ENCODE measurements around the gene AOC2. TPM values are rescaled to one million over a fixed set of nuclear protein-coding genes. Genes with fewer than 3 reads are reported as not detected.

AOC2 gene
- total and polyA plus RNA-seq, 9 of the 15 experiments (the other 6 are each of a cell fraction or from before 2014, with no cell fraction given) = 0.08 to 0.91 (median 0.49) TPM

GRCh38 chr17:42853597-42853967 lies 9.2 kb downstream of the AOC2 start:
- ChIA-PET CTCF (ENCODE audit: low intra/inter-chr PET ratio) (no interaction called here), POLR2A (interaction anchor here (0.6 to 1.0 kb wide), 3 partner anchors 84 to 157 kb away, joined by 3 read pairs; no protein-coding TSS in a partner anchor)
- FAIRE-seq (no peak), DNase-seq (ENCODE audit: extremely low read depth in 1 of 4, low spot score in 3 of 4) (no peak), ATAC-seq (no peak)
- H3K4me2 ChIP-seq (ENCODE audit: insufficient read depth, low read length) = no peak overlapping the region
- no peak overlapping the region for H3K27ac ChIP-seq (ENCODE audit: extremely low read depth, low read depth, low read length)
- H3K4me3 ChIP-seq = no peak overlapping the region
- in situ Hi-C loops (cut with MboI) = no loop called here
- H3K9me3 ChIP-seq (replicated peaks; ENCODE audit: control insufficient read depth, insufficient read depth, low read depth, low read length) = no peaks in the 10 kb centered on the region
- no peak overlapping the region for H3K9ac ChIP-seq (ENCODE audit: insufficient read depth in 1 of 2, low read depth in 2 of 2, low read length in 2 of 2)
- no peak overlapping the region for H2AFZ ChIP-seq (ENCODE audit: low read depth, low read length)
- H3K9me1 ChIP-seq (ENCODE audit: control insufficient read depth, insufficient read depth, low read length) = no peaks in the 10 kb centered on the region
- H3K79me2 ChIP-seq (ENCODE audit: control insufficient read depth, insufficient read depth, low read length) = no peaks in the 10 kb centered on the region
- no peaks in the 10 kb centered on the region for H4K20me1 ChIP-seq (replicated peaks; ENCODE audit: control insufficient read depth, insufficient read depth, low read length)
- 36% methylated on average over 5 of the region's 5 CpGs for WGBS (ENCODE audit: insufficient coverage, low coverage, missing lambda C conversion rate)
- intact Hi-C loops (cut with micrococcal nuclease) = no loop called here
- no peaks in the 10 kb centered on the region for H3K36me3 ChIP-seq (ENCODE audit: control insufficient read depth, insufficient read depth, low read length)
- H3K4me1 ChIP-seq (replicated peaks in 1 of 2; ENCODE audit: control insufficient read depth in 2 of 2, insufficient read depth in 2 of 2, low read length in 2 of 2) = peaks cover 3 to 7% of the 10 kb centered on the region in 2 experiments; a peak in 2 of 5 replicates
- BruUV-seq (replicated peaks) = no TSS peak
- H3K27me3 ChIP-seq (ENCODE audit: control insufficient read depth in 2 of 2, insufficient read depth in 2 of 2, low read length in 2 of 2) = no peaks in the 10 kb centered on the region
- TF ChIP-seq SIRT6 (IDR thresholded peaks at IDR 0.05; ENCODE audit: low read depth, low read length) (no peak), SMARCA5 (IDR thresholded peaks at IDR 0.05) (no peak), ZNF197 (CRISPR knock-in tag; IDR thresholded peaks at IDR 0.05; ENCODE audit: low read depth) (no peak), MCM2 (IDR thresholded peaks at IDR 0.05; ENCODE audit: low read depth) (no peak), ZBTB17 (CRISPR knock-in tag; IDR thresholded peaks at IDR 0.05) (no peak), ATF3 (IDR thresholded peaks at IDR 0.05) (no peak), ATF3 (CRISPR knock-in tag; conservative IDR thresholded peaks at IDR 0.05) (no peak), OTX1 (CRISPR knock-in tag; IDR thresholded peaks at IDR 0.05) (no peak)
- TF ChIP-seq, protein P1, sequence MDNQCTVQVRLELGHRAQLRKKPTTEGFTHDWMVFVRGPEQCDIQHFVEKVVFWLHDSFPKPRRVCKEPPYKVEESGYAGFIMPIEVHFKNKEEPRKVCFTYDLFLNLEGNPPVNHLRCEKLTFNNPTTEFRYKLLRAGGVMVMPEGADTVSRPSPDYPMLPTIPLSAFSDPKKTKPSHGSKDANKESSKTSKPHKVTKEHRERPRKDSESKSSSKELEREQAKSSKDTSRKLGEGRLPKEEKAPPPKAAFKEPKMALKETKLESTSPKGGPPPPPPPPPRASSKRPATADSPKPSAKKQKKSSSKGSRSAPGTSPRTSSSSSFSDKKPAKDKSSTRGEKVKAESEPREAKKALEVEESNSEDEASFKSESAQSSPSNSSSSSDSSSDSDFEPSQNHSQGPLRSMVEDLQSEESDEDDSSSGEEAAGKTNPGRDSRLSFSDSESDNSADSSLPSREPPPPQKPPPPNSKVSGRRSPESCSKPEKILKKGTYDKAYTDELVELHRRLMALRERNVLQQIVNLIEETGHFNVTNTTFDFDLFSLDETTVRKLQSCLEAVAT (IDR thresholded peaks at IDR 0.05) = no peak
